Activated T-cell treated with anti-CD3 and anti-CD28 coated beads, Interleukin-2, amount 50 U/mL, for 72 hours (primary cell): ENCODE results near the gene KIF15. TPM values are rescaled to one million over a fixed set of nuclear protein-coding genes. Genes with fewer than 3 reads are reported as not detected.

Experiments
- ATAC-seq, 2 donors: fragments of 150-1000 bp; cut with Tn5 transposase; replicated peaks in 1 of 2; 2 replicates each; pipeline ENCODE4 v1.10.0; 2021; ENCODE audit warnings: moderate library complexity in 2 of 2, mild to moderate bottlenecking in 1 of 2
- DNase-seq, 2 donors: peaks; one replicate each; pipeline ENCODE4 v3.0.0; 2021 to 2022; ENCODE audit warnings: mixed read lengths in 1 of 2
- H3K27ac Mint-ChIP-seq: one replicate; pipeline ENCODE4 v1.8.0; 2022; ENCODE audit warnings: mild to moderate bottlenecking, moderate library complexity, mixed read lengths
- H3K27me3 Mint-ChIP-seq: one replicate; pipeline ENCODE4 v1.8.0; 2022; ENCODE audit warnings: low read depth, mixed read lengths
- H3K36me3 Mint-ChIP-seq, 2 donors: one replicate each; pipeline ENCODE4 v1.8.0; 2022; ENCODE audit warnings: mixed read lengths in 2 of 2, mild to moderate bottlenecking in 1 of 2; ENCODE audit not compliant: insufficient read depth in 2 of 2
- H3K4me1 Mint-ChIP-seq: one replicate; pipeline ENCODE4 v1.8.0; 2022; ENCODE audit warnings: low read depth, mixed read lengths
- H3K4me3 Mint-ChIP-seq, 2 donors: one replicate each; pipeline ENCODE4 v1.8.0; 2022; ENCODE audit warnings: mild to moderate bottlenecking in 2 of 2, mixed read lengths in 2 of 2, moderate library complexity in 2 of 2
- H3K9me3 Mint-ChIP-seq, 2 donors: one replicate each; pipeline ENCODE4 v1.8.0; 2022; ENCODE audit warnings: mixed read lengths in 2 of 2
- total RNA-seq, 2 donors: library from RNA; stranded (reverse); gene quantifications; one replicate each; pipeline ENCODE4 v1.2.3, GENCODE V29; 2022

KIF15 gene
- total RNA-seq, 2 donors from 2014 or later: 32.4 to 40.1 TPM

DNA sequence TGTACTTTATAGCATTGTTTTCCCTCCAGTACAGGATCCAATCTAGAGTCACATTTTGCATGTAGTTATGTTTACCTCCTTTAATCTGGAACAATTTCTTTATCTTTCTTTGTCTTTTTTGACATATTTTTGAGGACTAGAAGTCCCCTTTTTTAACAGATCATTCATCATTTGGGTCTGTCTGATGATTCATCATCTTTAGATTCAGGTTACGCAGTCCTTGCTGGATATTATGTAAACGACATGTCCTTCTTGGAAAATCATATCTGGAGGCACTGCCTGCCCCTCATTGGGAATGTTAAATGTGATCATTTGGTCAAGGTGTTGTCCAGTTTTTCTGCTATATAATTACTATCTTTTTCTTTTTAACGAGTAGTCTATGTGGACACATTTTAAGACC lies 131.1 kb downstream of the KIF15 start:
- H3K27me3 Mint-ChIP-seq: no peaks in the 10 kb centered on the region
- H3K4me1 Mint-ChIP-seq: no peaks in the 10 kb centered on the region
- H3K27ac Mint-ChIP-seq: no peak overlapping the region
- no peaks in the 10 kb centered on the region for H3K9me3 Mint-ChIP-seq
- H3K4me3 Mint-ChIP-seq: no peak overlapping the region
- DNase-seq (no peak), ATAC-seq (no peak)
- no peaks in the 10 kb centered on the region for H3K36me3 Mint-ChIP-seq

- no peaks in the 10 kb centered on the region for H3K27me3 Mint-ChIP-seq
- H3K9me3 Mint-ChIP-seq: no peaks in the 10 kb centered on the region
- no peak overlapping the region for H3K27ac Mint-ChIP-seq
- H3K4me1 Mint-ChIP-seq: no peaks in the 10 kb centered on the region
- ATAC-seq (no peak), DNase-seq (no peak)
- H3K36me3 Mint-ChIP-seq: no peaks in the 10 kb centered on the region
- H3K4me3 Mint-ChIP-seq: no peak overlapping the region
Measured at GRCh38 chr3:44893097-44893496, 131.5 kb downstream of the KIF15 start.

DNA sequence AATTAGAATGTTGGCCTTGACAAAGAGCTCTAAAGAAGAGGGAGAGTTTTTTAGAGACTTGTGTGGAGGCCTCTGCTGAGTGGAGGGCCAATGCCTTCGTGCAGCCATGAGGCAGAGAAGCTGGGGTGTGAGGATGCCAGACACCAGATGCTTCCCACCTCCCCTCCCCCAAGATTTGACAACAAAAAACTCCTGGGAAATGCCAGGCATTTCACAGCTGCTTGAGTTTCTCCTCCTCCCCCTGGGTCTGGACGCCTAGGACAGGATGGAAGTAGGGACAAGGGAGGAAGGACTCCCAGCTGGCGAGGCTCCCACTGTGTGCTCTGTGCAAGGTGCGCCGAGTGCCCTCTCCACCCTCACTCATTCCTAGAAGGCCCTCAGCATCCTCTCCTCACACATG lies 132.9 kb downstream of the KIF15 start:
- Mint-ChIP-seq H3K9me3 (no peaks in the 10 kb centered on the region), H3K4me1 (peaks cover under 1% of the 10 kb centered on the region), H3K27ac (no peak overlapping the region), H3K36me3 (no peaks in the 10 kb centered on the region), H3K27me3 (no peaks in the 10 kb centered on the region), H3K4me3 (no peak overlapping the region)
- ATAC-seq: no peak
- DNase-seq: no peak

DNA sequence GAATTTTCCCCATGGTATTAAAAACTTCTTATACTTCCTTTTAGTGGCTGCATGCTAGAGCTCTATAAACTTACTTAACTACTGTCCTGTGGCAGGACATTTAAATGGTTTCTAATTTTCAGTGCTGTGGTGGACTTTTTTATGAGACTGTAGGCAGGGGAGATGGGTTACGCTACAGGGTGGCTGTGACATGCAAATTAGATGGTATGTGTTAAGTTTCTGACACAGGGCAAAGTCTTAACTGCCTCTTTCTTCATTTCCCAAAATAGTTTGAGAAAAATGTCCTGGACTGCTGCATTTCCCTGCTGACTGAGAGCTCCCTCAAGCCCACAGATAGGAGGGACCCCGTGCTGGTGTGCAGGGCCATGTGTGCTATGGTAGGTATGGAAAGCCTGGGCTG lies 134.8 kb downstream of the KIF15 start:
- Mint-ChIP-seq H3K27me3 (no peaks in the 10 kb centered on the region), H3K4me1 (peaks cover 11% of the 10 kb centered on the region), H3K27ac (no peak overlapping the region), H3K36me3 (no peaks in the 10 kb centered on the region), H3K9me3 (no peaks in the 10 kb centered on the region), H3K4me3 (no peak overlapping the region)
- no peak for ATAC-seq
- DNase-seq: no peak

GRCh38 chr3:44899683-44900367 lies 138.2 kb downstream of the KIF15 start:
- peak; percentile 93 to 96 for ATAC-seq
- peak; percentile 23 to 39 for DNase-seq
- Mint-ChIP-seq H3K4me3 (no peak overlapping the region), H3K9me3 (no peaks in the 10 kb centered on the region), H3K36me3 (no peaks in the 10 kb centered on the region), H3K27me3 (no peaks in the 10 kb centered on the region), H3K4me1 (peaks cover 11% of the 10 kb centered on the region), H3K27ac (no peak overlapping the region)

DNA sequence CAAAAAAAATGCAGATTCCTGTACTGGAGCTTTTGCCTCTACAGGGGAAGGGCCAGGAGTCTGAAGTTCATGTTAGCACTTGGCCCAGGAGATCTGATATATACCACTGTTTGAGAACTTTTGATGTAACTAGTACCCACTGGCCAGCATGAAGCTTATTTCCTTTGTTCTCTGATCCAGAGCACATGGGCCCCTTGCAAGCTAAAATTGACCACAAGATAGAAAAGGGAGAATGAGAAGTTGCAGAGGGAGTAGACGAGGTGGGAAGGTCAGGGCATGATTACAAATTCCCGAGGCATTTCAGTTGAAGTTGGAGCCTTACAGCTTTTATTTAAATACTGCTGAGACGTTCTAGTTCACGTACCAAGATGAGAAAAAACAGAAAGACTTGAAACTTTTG lies 141.0 kb downstream of the KIF15 start:
- no peaks in the 10 kb centered on the region for H3K9me3 Mint-ChIP-seq
- H3K4me3 Mint-ChIP-seq: no peak overlapping the region
- H3K36me3 Mint-ChIP-seq: no peaks in the 10 kb centered on the region
- peaks cover 19% of the 10 kb centered on the region for H3K4me1 Mint-ChIP-seq
- DNase-seq (no peak), ATAC-seq (no peak)
- H3K27me3 Mint-ChIP-seq: peaks cover 3% of the 10 kb centered on the region
- no peak overlapping the region for H3K27ac Mint-ChIP-seq

Other genes starting within 250 kb of the KIF15 start
- 1 to 10 TPM; 2.8 to 4.9 TPM for gene ZKSCAN7, start 206.6 kb upstream of the KIF15 start, total RNA-seq
- gene ZNF660, start 176.8 kb upstream of the KIF15 start, total RNA-seq: 1 to 10 TPM in 1 of 2 donors, under 1 TPM in 1; 0.50 to 1.5 TPM
- 10 to 100 TPM; 14.8 to 15.7 TPM for gene ZNF197, start 136.8 kb upstream of the KIF15 start, total RNA-seq
- 1 to 10 TPM; 4.9 to 8.3 TPM for gene ZNF35, start 113.1 kb upstream of the KIF15 start, total RNA-seq
- 1 to 10 TPM in 1 of 2 donors, under 1 TPM in 1; 1.00 to 2.3 TPM for gene ZNF502, start 49.1 kb upstream of the KIF15 start, total RNA-seq
- 1 to 10 TPM; 3.6 to 6.2 TPM for gene ZNF501, start 32.2 kb upstream of the KIF15 start, total RNA-seq
- 10 to 100 TPM; 27.1 to 28.4 TPM for gene KIAA1143, start 175 bp upstream of the KIF15 start, total RNA-seq
- gene TMEM42, start 100.1 kb downstream of the KIF15 start, total RNA-seq: 10 to 100 TPM; 15.6 to 22.4 TPM
- gene TGM4, start 112.8 kb downstream of the KIF15 start, total RNA-seq: not detected
- gene ZDHHC3, start 214.4 kb downstream of the KIF15 start, total RNA-seq: 10 to 100 TPM; 33.0 to 37.6 TPM
- 10 to 100 TPM; 42.9 to 46.9 TPM for gene EXOSC7, start 214.4 kb downstream of the KIF15 start, total RNA-seq